Fibroblast of skin of left biceps (primary cell): Measurements from ENCODE around the gene ITLN2.
"Not testable (repeated sequence)": the region's sequence is repeated elsewhere in the genome, so short reads cannot be mapped to it uniquely, and the experiment has no call there.

ENCODE experiments used
- DNase-seq, 2 experiments: peaks; one replicate each; pipeline ENCODE4 v3.0.0-alpha.2; 2013; ENCODE audit warnings: low read depth in 2 of 2

Gene ITLN2

DNA sequence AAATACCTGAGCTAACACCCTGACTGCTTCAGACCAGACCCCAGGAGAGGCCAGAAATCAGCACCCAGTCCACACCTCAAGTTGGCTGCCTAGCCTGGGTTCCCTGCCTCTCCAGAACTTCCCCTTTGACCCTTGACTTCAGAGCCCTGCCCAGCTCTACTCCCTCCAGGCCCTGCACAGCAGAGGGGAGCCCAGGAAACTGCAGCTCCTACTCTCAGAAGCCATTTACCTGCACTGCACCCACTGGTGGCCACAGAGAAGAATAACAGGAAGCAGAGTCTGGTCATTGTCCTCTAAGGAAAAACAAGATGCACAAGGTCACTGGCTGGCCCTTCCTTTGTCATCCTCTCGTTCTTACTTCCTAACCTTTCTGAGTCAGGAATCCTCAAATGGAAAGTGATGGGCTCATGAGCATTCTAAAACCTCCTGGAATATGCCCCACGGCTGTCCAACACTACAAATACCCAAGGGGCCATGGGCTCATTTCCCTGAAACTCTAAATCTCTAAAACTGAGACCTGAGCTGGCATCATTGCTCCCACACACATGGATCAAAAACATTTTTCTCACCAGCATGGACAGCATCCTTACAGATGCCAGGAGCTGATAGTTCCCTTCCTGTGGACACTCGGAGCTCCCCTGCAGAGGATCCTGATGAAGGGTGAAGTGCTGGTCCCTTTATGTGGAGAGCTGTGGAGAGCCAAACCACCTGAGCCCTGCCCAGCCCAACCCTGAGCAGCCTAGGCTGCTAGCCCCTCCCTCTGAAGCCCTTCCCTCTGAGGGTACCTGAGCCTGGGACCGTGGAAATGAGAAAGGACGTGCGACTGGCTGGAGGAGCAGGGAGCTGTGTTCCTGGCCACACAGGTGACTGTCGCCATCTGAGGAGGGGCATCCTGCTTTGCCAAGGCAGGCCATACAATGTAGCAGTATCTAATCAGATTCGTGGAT lies at the start of gene ITLN2:
Gene ITLN2 (minus strand): TSS at position 652 of the 947 bp plus-strand sequence. CDS start 68 bp downstream, at position 584.
- no peak for DNase-seq

DNA sequence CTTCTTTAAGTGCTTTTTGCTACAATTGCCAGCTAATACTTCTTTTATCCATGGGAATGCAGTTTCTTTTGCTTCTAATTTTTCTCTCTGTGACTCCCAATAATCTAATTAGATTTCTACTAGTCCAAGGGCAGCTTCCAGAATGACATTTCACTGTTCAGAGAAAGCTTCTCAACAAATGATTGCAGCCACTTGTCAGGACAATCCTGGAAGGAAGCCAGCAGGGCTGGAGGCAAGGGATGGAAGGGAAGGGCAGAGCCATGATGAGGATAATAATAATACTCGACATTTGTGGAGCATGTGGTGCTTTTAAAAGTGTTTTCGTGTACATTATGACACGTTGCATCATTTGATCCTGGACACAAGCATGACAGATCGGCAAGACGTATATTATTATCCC lies 46.9 kb upstream of the ITLN2 start:
- no peak for DNase-seq

DNA sequence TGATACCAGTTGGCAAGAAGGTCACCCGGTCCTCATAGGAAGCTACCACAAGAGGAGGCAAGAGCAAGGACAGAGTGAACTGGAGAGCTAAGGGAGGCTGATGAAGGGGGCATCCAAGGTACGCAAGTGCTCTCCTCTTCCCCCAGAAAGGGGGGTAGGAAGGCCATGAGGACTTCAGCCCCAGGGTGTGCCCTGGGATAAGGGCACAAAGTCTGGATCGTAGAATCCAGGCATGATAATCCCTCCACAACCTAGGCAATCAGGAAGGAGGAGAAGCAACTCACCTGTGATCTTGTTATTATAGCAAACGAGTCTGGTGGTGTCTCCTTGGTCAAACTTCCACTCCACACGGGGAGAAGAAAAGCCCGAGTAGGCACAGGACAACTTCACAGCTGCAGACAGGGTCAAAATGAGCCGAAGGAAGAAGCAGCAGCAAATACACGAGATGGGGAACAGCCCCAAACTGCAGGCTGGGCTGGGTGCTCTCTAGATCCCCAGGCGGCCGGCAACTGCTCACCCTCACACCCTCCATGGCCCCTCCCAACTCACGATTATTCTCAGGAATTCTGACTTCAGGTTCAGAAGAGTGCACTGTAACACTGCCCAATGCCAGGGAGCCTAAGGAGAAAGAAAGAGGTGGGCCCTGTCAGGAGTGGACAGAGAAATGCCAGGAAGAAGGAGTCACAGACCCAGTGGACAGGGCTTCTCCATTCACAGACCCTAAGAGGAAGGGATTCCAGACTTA lies 46.3 kb upstream of the ITLN2 start:
- DNase-seq: no peak

DNA sequence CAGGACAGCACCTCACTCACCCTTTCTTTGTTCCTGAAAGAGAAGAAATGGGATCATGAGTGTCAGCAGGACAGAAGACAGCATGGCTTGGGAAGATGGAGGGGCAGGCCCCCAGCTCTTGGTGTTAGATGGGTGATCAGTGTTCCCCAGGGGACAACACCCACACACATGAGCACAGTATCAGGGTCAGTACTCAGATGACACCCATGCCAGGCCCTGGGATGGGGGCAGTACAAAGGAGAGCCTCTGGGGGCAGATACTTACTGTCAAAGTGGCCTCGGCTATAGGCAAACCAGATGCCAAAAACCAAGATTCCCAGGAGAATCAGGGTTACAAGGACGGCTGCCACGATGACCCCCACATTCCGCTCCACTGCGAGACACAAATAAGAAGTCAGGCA lies 44.8 kb upstream of the ITLN2 start:
- no peak for DNase-seq

DNA sequence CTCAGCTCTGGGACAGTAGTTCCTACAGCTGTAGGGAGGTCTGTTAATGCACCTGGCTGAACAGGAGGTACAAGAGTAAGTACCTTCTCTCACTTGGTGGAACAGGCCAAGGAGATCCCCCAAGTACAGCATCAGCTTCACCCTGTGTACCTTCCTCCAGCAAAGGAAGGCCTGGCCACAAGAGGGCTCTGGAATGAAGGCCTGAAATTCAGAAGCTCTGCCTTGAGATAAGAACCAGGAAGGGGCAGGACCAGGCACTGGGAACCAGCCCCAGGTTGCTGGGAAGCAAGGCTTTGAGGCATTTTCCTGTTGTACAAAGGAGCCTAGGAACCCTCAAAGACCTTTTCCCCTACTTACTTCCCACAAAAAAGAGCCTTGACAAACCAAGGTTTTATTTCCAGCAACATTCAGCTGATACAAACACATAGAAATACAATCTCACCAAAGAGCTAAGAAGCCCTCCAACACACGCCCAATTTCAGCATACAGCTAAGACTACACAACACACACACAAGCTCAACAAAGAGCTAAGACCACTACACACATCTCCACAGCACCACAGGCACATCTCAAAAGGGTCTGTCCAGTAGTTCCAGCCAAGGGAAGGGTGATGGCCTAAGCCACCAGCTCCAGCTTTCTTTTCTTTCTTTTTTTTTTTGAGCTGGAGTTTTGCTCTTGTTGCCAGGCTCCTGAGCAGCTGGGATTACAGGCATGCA lies 42.9 kb upstream of the ITLN2 start:
- no peak for DNase-seq

DNA sequence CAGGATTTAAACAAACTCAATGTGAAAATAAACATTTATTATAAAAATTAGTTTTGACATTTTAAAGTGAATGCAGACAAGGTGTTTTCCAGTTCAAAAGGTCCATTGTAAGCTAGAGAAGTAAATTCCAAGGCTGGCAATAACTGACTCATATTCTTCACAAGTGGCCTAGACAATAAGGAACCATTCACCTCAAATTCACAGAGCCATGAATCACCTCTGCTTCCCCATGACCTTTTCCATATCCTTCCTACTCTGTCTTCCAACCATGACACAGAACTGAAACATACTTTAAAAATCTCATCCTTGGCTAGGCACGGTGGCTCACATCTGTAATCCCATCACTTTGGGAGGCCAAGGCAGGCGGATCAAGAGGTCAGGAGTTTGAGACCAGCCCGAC lies 41.6 kb upstream of the ITLN2 start:
- DNase-seq: no peak

DNA sequence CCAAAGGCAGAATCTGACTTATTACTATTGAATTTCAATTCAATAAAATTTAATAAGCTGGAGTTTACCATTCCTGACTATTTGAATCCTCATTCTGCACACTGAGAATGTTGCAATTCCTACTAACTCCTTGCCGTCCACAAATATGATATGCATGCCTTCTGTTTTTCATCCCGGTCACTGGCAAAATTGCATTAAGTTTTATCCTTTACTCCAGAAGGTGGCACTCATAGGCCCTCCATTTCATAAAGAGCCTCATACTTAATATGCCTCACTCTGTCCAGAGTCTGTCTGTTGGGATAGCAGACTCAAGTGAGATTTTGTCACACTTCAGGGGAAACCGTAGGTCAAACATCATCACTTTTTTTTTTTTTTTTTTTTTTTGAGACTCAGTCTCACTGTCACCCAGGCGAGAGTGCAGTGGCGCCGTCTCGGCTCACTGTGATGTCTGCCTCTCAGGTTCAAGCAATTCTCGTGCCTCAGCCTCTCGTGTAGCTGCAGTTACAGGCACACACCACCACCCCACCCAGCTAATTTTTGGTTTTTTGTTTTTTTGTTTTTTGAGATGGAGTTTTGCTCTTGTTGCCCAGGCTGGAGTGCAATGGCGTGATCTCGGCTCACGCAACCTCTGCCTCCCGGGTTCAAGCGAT lies 39.1 kb upstream of the ITLN2 start:
- peak; percentile 26 to 37 for DNase-seq

DNA sequence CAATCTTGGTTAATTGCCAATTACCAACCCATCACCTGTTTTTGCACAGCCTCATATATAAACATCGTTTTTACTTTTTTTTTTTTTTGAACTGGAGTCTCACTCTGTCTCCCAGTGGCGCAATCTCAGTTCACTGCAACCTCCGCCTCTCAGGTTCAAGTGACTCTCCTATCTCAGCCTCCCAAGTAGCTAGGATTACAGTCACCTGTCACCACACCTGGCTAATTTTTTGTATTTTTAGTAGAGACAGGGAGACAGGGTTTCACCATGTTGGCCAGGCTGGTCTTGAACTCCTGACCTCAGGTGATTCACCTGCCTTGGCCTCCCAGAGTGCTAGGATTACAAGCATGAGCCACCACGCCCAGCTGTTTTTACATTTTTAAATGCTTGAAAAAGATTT lies 37.4 kb upstream of the ITLN2 start:
- DNase-seq: not testable (repeated sequence)

DNA sequence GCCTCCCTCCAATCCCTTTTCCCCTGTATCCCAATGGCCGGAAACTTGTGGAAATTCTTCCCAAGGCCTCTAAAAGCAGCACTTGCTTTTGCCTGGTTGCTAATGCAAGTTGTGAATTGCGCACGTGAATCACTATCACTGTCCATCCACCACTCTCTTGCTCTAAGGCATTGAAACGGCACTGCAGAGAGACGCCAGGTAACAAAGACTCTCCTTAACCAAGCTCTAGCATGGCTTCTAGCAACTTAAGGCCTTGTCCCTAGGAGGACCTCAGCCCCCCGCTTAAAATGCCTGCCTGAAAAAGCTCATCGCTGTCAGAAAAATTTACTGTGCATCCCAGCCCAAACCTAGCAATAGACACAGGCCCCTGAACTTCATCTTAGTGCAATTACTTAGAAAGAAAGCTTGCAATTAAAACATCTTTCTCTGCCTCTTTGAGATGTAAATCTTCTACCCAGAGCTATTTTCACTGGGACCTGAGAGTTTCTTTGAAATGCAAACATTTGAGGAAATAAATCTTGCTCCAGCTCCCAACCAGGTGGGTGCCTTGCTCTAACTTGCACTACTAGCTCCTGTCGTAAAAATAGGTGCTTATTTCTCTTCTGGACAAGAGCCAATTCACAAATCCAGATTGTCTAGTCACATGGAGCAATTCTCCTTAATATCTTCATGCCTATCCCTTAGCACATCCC lies 32.9 kb upstream of the ITLN2 start:
- no peak for DNase-seq

DNA sequence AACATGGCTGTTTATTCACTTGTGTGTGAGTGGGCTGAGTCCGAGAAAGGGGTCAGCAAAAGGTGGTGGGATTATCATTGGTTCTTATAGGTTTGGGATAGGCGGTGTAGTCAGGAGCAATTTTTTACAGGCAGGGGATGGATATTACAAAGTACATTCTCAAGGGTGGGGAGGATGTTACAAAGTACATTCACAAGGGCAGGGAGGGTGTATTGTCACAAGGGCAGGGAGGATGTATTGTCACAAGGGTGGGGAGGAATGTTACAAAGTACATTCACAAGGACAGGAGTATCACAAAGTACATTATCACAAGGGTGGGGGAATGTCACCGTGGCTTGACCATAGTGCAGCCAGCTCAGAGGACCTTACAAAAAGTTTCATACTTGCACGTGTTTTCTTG lies 31.1 kb upstream of the ITLN2 start:
- DNase-seq: no peak

DNA sequence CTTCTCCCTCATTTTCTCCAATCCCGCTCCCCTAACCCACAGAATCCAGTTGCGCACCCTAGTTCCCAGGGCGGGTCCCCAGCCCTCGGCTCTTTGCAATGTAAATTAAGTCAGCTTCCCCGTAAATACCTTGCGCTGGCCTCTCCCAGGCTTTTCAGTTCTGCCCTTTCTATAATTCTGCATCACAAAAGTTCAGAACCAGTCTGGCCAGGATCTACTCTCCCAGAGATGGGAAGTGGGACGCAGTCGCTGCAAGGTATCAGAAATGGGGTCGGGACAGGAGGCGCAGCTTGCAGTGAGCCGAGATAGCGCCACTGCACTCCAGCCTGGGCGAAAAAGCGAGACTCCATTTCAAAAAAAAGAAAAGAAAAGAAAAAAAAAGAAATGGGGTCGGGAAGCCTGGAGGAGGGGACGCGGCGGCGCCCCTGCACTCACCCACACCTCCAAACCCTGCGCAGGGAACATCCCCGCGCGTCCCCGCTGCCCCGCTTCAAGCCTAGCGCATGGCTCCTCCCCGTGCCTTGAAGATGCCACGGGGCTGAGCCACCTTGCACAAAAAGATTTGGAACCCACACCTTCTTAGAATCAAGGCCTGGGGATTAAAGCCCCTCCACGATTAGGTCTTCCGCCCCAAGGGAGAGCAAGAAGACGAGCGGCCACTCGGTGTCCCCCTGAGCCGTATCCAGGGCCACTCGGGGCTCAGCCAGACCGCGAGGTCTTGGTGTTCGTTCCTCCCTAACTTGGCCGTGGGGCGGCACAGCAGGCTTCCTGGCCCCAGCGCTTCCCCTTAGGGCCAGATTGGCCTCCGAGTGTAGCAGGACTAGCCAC lies 27.2 kb upstream of the ITLN2 start:
- no peak for DNase-seq

DNA sequence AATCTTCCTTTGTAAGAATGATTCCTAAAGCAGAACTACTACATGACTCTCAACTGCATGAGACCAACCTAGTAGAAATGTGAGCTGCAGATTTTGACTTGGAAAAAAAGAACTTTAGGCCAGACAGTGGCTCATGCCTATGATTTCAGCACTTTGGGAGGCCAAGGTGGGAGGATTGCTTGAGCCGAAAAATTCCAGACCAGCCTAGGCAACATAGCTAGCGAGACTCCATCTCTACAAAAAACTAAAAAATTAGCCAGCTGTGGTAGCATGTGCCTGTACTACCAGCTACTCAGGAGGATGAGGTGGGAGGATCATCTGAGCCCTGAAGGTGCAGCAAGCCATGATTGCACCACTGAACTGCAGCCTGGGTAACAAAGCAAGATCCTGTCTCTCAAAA lies 24.7 kb upstream of the ITLN2 start:
- no peak for DNase-seq

DNA sequence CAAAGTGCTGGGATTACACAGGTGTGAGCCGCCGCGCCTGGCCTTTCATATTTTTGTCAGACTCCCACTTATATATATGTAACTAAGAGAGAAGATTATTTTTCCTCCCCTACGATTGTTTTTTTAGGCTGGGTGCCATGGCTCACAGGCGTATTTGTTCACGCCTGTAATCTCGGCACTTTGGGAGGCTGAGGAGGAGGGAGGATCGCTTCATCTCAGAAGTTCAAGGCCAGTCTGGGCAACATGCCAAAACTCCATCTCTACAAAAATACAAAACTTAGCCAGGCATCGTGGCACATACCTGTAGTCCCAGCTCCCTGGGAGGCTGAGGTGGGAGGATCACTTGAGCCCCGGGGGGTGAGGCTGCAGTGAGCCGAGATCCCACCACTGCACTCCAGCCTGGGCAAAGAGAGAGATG lies 23.9 kb upstream of the ITLN2 start:
- no peak for DNase-seq

DNA sequence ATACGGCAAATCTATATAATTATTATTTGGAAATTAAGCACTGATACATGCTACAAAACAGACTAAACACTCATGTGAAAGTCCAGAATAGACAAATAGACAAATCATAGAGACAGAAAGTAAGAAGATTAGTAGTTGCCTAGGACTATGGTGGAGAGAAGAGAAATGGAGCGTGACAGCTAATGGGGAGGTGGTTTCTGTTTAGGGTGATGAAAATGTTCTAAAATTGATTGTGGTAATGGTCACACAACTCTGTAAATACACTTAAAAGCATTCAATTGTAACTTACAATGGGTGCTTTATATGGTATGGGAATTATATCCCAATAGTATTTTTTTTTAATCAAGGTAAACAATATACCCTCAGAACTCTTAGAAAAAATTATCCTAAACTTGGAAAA lies 20.4 kb upstream of the ITLN2 start:
- no peak for DNase-seq

DNA sequence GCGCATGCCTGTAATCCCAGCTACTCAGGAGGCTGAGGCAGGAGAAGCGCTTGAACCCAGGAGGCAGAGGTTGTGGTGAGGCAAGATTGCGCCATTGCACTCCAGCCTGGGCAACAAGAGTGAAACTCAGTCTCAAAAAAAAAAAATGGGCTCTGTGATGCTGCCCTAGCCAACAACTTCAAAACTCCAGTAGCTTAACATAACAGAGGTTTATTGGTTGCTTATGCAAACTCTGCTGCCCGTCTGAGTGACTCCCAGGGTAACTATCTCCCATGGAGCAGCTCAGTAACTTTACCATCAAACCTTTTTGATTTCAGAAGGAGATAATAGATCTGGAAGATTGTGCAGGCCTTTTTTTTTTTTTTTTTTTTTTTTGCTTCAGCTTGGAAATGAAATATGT lies 18.9 kb upstream of the ITLN2 start:
- no peak for DNase-seq

DNA sequence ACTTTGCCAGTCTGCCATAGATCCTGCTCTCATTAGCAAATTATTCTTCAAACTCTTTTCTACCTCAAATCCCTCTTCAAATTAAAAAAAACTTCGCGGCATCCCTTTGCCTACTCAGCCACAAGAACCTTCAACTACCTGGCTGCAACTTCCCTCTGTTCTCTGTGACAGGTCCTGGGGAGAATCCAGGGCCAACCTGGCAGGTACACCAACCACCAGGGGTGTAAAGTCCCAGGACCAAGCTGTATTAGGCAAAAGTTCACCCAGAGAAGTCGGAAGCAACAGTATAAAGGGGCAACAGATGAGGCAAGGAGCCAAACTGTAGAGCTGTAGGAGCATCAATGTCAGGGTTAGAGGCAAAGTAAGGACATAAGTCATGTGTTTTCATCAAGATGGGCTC lies 18.3 kb upstream of the ITLN2 start:
- DNase-seq: no peak

DNA sequence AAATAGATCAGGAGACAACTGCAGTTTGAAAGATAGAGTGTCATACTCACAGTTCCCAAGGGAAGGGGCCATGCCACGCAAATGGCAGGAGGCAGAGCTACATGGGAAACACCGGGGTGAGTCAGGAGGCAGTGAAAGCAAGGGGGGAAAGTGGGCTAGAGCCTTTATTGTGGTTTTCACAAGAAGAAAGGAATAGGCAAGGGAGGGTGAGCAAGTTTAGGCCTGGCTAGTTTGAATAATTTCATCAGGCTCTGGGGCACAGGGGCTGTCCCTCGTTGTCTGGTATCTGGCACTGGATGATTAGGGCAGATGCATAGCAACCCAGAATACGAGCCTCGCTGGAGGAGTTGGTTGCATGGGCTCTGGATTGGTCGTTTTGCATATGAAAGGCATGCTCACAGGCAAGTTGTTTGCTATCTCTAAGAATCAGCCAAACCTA lies 17.0 kb upstream of the ITLN2 start:
- DNase-seq: no peak

DNA sequence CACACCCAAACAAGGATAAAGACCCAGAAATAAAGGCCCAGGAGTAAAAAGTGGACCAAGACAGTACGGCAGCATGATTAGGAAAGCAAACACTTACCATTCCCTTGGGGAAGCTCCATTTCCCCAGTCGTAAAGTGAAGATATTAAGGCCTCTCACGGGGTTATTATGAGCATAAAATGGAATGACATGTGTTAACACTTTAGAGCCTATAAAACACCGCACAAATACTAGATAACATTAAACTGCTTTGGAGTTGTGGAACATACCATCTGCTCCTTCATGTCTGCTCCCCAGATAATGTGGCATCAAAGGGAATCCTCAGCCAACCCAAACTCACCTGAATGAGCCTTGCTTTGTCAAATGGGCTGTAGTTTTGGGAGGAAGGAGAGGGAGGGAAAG lies 8.9 kb upstream of the ITLN2 start:
- DNase-seq: no peak

DNA sequence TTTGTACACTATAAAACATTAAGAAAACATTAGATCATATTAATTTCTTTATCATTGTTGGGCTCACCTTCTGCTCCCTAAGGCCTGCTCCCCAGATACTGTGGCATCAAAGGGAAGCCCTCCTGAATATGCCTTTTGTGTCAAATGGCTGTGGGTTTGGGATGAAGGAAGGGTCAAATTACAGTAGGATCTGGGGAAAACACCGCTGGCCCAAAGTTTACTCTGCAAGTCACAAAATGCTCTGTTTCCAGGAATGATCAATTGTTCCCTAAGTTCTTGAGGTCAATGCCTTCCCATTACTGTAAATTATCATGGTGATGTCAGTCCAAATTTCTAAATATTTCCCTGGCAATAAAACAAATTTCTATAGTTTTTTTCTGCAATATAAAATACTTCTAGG lies 6.8 kb upstream of the ITLN2 start:
- DNase-seq: no peak

DNA sequence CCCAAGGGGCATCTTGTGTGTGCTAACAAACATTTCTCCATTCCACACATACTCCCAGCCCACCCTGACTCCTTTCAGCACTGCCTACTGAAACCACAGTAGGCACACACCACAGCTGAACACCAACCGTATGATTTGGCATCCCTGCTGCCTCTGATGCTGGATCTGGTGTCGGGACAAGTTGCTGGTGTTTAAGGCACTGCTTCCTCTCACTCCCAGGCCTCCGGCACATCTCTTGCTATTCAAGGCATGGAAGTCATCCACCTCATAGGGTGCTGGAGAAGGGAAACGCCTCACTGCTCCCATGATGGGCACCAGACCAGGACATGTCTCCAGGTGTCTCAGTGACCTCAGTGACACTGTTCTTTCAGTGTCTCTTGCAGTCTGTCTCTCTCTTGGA lies 2.4 kb upstream of the ITLN2 start:
- no peak for DNase-seq
